Neural cell (in vitro differentiated cells): ENCODE measurements around the gene TCTN1. TPM values are rescaled to one million over a fixed set of nuclear protein-coding genes. Genes with fewer than 3 reads are reported as not detected.

Experiments
- H2AFZ ChIP-seq: fragments of 200-600, 300-800 bp; sonication (generic), shearing (Covaris generic); 2 replicates; pipeline ENCODE4 v1.6.0; 2014; ENCODE audit warnings: low read depth, mild to moderate bottlenecking, antibody characterized with exemption, low read length, moderate library complexity
- H3F3A ChIP-seq: fragments of 200-600 bp; shearing (Covaris generic); 2 replicates; pipeline ENCODE4 v1.6.1; 2016; ENCODE audit warnings: mild to moderate bottlenecking, moderate library complexity, mixed read lengths, antibody characterized with exemption, low read length; ENCODE audit not compliant: insufficient read depth, poor library complexity, severe bottlenecking
- H3K27ac ChIP-seq: fragments of 200-600, 300-800 bp; sonication (generic), shearing (Covaris generic); 2 replicates; pipeline ENCODE4 v1.5.1; 2014; ENCODE audit warnings: mild to moderate bottlenecking, low read length, moderate library complexity
- H3K27me3 ChIP-seq: fragments of 300-800, 200-600 bp; sonication (generic), shearing (Covaris generic); 2 replicates; pipeline ENCODE4 v1.6.0; 2014; ENCODE audit warnings: mild to moderate bottlenecking, low read depth, low read length, moderate library complexity; ENCODE audit not compliant: insufficient read depth
- H3K36me3 ChIP-seq: fragments of 300-800, 200-600 bp; sonication (generic), shearing (Covaris generic); 2 replicates; pipeline ENCODE4 v1.5.1; 2014; ENCODE audit warnings: mild to moderate bottlenecking, antibody characterized with exemption, low read length, moderate library complexity; ENCODE audit not compliant: insufficient read depth
- H3K4me2 ChIP-seq: fragments of 300-800, 200-600 bp; sonication (generic), shearing (Covaris generic); 2 replicates; pipeline ENCODE4 v1.6.0; 2014; ENCODE audit warnings: mild to moderate bottlenecking, low read length
- H3K4me3 ChIP-seq: fragments of 300-800, 200-600 bp; sonication (generic), shearing (Covaris generic); 2 replicates; pipeline ENCODE4 v1.5.1; 2014; ENCODE audit warnings: mild to moderate bottlenecking, low read length, moderate library complexity
- H3K79me2 ChIP-seq: fragments of 200-600 bp; shearing (Covaris generic); replicated peaks from 2 replicates; pipeline ENCODE4 v1.6.0; 2014; ENCODE audit warnings: mild to moderate bottlenecking, low read length, moderate library complexity; ENCODE audit not compliant: insufficient read depth
- H3K9ac ChIP-seq: fragments of 300-800, 200-600 bp; sonication (generic), shearing (Covaris generic); 2 replicates; pipeline ENCODE4 v1.6.1; 2016; ENCODE audit warnings: mild to moderate bottlenecking, low read length, mixed read lengths
- H3K9me2 ChIP-seq: fragments of 200-600 bp; shearing (Covaris generic); 2 replicates; pipeline ENCODE4 v1.6.1; 2016; ENCODE audit warnings: mild to moderate bottlenecking, low read length, mixed read lengths; ENCODE audit not compliant: insufficient read depth
- H3K9me3 ChIP-seq: fragments of 200-600, 300-800 bp; sonication (generic), shearing (Covaris generic); 2 replicates; pipeline ENCODE4 v1.6.1; 2016; ENCODE audit warnings: mild to moderate bottlenecking, mixed run types, low read length, moderate library complexity, mixed read lengths
- H4K20me1 ChIP-seq: fragments of 200-600 bp; shearing (Covaris generic); 2 replicates; pipeline ENCODE4 v1.6.1; 2016; ENCODE audit warnings: mild to moderate bottlenecking, mixed run types; ENCODE audit not compliant: insufficient read depth
- EP300 ChIP-seq: fragments of 450-650 bp; conservative IDR thresholded peaks from 2 replicates; pipeline ENCODE4 v1.6.1; 2014; ENCODE audit warnings: antibody characterized with exemption, mild to moderate bottlenecking, moderate library complexity; ENCODE audit not compliant: poor library complexity, severe bottlenecking
- EZH2 ChIP-seq: fragments of 200-600, 300-800 bp; shearing (Covaris generic), sonication (generic); IDR thresholded peaks from 2 replicates; pipeline ENCODE4 v1.6.1; 2014; ENCODE audit warnings: antibody characterized with exemption, low read length, borderline replicate concordance, mild to moderate bottlenecking; ENCODE audit not compliant: insufficient read depth, poor library complexity, severe bottlenecking
- MXI1 ChIP-seq: fragments of 450-650 bp; conservative IDR thresholded peaks from 2 replicates; pipeline ENCODE4 v1.6.1; 2014; ENCODE audit warnings: antibody characterized with exemption, mild to moderate bottlenecking; ENCODE audit not compliant: poor library complexity, severe bottlenecking
- POLR2AphosphoS5 ChIP-seq: IDR thresholded peaks from 2 replicates; pipeline ENCODE4 v1.6.1; 2012
- RAD21 ChIP-seq: fragments of 450-650 bp; conservative IDR thresholded peaks from 2 replicates; pipeline ENCODE4 v1.6.1; 2014; ENCODE audit warnings: antibody characterized with exemption, mild to moderate bottlenecking, moderate library complexity
- SMC3 ChIP-seq: fragments of 450-650 bp; conservative IDR thresholded peaks from 2 replicates; pipeline ENCODE4 v1.6.1; 2014; ENCODE audit warnings: antibody characterized with exemption, mild to moderate bottlenecking, moderate library complexity; ENCODE audit not compliant: poor library complexity
- TAF1 ChIP-seq: IDR thresholded peaks from 2 replicates; pipeline ENCODE4 v1.6.1; 2012; ENCODE audit warnings: low read depth
- polyA plus RNA-seq: library from polyadenylated mRNA; depleted of rRNA; stranded (reverse); fragments of >200 nt; gene quantifications from 2 replicates; pipeline ENCODE4 v1.2.3, GENCODE V29; 2014
- TF ChIP-seq, protein P1 (sequence below): IDR thresholded peaks from 2 replicates; pipeline ENCODE4 v1.6.1; 2012; ENCODE audit warnings: borderline replicate concordance
- TF ChIP-seq, protein P2 (sequence below): fragments of 450-650 bp; IDR thresholded peaks from 2 replicates; pipeline ENCODE4 v1.5.1; 2014; ENCODE audit warnings: antibody characterized with exemption, mild to moderate bottlenecking, moderate library complexity; ENCODE audit not compliant: poor library complexity, severe bottlenecking

TCTN1 gene
- polyA plus RNA-seq, 1 donor from 2014 or later: 58.3 TPM

DNA sequence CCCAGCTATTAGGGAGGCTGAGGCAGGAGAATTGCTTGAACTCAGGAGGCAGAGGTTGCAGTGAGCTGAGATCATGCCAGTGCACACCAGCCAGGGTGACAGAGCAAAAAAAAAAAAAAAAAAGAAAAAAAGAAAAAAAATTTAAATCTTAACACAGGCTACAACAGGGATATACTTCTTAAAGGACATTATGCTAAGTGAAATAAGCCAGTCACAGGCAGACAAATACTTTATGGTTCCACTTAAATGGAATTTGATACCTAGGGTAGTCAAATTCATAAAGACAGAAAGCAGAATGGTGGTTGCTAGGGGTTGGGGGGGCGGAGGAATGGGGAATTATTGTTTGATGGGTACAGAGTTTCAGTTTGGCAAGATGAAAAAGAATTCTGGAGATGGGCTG is 16.0 kb upstream of the TCTN1 start (continued):
- TF ChIP-seq POLR2AphosphoS5: no peak

DNA sequence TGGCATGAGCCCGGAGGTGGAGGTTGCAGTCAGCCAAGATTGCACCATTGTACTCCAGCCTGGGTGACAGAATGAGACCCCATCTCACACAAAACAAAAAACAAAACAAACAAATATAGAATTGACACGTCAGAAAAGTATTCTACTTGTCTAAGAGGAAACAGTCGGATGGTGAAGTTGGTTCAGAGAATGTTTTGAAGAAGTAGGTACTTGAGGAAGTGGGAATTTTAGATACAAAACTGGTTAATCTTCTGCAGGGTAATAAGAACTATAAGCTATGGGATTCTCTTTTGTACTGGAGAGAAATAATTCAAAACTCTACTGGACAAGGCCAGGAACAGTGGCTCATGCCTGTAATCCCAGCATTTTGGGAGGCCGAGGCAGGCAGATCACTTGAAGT is 14.6 kb upstream of the TCTN1 start:
- H3K36me3 ChIP-seq: no peaks in the 10 kb centered on the region
- H3K27me3 ChIP-seq: no peaks in the 10 kb centered on the region
- no peaks in the 10 kb centered on the region for H3K79me2 ChIP-seq
- H3K27ac ChIP-seq: no peak overlapping the region
- no peak overlapping the region for H3K4me2 ChIP-seq
- no peak overlapping the region for H2AFZ ChIP-seq
- H3K4me3 ChIP-seq: no peak overlapping the region
- no peaks in the 10 kb centered on the region for H4K20me1 ChIP-seq
- no peaks in the 10 kb centered on the region for H3K9me3 ChIP-seq
- no peak overlapping the region for H3K9ac ChIP-seq
- no peak for TF ChIP-seq POLR2AphosphoS5
- TF ChIP-seq, protein P1, sequence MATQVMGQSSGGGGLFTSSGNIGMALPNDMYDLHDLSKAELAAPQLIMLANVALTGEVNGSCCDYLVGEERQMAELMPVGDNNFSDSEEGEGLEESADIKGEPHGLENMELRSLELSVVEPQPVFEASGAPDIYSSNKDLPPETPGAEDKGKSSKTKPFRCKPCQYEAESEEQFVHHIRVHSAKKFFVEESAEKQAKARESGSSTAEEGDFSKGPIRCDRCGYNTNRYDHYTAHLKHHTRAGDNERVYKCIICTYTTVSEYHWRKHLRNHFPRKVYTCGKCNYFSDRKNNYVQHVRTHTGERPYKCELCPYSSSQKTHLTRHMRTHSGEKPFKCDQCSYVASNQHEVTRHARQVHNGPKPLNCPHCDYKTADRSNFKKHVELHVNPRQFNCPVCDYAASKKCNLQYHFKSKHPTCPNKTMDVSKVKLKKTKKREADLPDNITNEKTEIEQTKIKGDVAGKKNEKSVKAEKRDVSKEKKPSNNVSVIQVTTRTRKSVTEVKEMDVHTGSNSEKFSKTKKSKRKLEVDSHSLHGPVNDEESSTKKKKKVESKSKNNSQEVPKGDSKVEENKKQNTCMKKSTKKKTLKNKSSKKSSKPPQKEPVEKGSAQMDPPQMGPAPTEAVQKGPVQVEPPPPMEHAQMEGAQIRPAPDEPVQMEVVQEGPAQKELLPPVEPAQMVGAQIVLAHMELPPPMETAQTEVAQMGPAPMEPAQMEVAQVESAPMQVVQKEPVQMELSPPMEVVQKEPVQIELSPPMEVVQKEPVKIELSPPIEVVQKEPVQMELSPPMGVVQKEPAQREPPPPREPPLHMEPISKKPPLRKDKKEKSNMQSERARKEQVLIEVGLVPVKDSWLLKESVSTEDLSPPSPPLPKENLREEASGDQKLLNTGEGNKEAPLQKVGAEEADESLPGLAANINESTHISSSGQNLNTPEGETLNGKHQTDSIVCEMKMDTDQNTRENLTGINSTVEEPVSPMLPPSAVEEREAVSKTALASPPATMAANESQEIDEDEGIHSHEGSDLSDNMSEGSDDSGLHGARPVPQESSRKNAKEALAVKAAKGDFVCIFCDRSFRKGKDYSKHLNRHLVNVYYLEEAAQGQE: no peak
- H3F3A ChIP-seq: no peaks in the 10 kb centered on the region
- no peaks in the 10 kb centered on the region for H3K9me2 ChIP-seq

DNA sequence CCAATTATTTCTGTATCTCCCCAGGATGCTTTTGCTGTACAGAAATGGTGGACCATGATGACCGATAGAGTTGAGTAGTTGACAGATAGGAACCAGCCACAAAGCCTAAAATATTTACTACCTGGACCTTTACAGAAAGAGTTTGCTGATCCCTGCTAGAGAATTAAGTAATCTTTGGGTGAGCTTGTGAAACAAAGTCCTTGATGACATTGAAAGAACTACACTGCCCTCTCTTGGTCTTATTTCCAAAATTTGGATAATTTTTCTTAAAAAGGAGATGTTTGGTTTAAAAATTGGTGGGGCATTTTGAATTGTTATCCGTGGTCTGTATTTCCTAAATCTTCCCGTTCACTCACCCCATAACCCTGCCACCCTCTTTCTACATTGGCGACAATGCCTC is 13.7 kb upstream of the TCTN1 start:
- no peak overlapping the region for H3K27ac ChIP-seq
- no peak overlapping the region for H3K4me3 ChIP-seq
- H3K9me2 ChIP-seq: no peaks in the 10 kb centered on the region
- H3F3A ChIP-seq: no peaks in the 10 kb centered on the region
- no peaks in the 10 kb centered on the region for H3K27me3 ChIP-seq
- H3K79me2 ChIP-seq: no peaks in the 10 kb centered on the region
- H3K9me3 ChIP-seq: no peaks in the 10 kb centered on the region
- H4K20me1 ChIP-seq: no peaks in the 10 kb centered on the region
- H3K4me2 ChIP-seq: no peak overlapping the region
- no peak overlapping the region for H3K9ac ChIP-seq
- H2AFZ ChIP-seq: no peak overlapping the region
- no peaks in the 10 kb centered on the region for H3K36me3 ChIP-seq
- no peak for TF ChIP-seq TAF1
- no peak for TF ChIP-seq EZH2
- TF ChIP-seq EP300: no peak
- TF ChIP-seq, protein P2, sequence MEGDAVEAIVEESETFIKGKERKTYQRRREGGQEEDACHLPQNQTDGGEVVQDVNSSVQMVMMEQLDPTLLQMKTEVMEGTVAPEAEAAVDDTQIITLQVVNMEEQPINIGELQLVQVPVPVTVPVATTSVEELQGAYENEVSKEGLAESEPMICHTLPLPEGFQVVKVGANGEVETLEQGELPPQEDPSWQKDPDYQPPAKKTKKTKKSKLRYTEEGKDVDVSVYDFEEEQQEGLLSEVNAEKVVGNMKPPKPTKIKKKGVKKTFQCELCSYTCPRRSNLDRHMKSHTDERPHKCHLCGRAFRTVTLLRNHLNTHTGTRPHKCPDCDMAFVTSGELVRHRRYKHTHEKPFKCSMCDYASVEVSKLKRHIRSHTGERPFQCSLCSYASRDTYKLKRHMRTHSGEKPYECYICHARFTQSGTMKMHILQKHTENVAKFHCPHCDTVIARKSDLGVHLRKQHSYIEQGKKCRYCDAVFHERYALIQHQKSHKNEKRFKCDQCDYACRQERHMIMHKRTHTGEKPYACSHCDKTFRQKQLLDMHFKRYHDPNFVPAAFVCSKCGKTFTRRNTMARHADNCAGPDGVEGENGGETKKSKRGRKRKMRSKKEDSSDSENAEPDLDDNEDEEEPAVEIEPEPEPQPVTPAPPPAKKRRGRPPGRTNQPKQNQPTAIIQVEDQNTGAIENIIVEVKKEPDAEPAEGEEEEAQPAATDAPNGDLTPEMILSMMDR: peak; percentile 47
- TF ChIP-seq SMC3: peak; percentile 41
- TF ChIP-seq, protein P1: no peak
- TF ChIP-seq POLR2AphosphoS5: no peak
- TF ChIP-seq RAD21: peak; percentile 50
- no peak for TF ChIP-seq MXI1
